GM12864 (cell line): ENCODE data around the gene RIMS4.

Experiments used
- DNase-seq: peaks from one replicate; pipeline ENCODE4 v3.0.0-alpha.2; 2011; ENCODE audit warnings: low read depth
- H3K4me3 ChIP-seq: 2 replicates; pipeline ENCODE4 v1.5.1; 2011; ENCODE audit warnings: mild to moderate bottlenecking, low read depth, low read length, control low read depth
- TF ChIP-seq, protein P1 (sequence below): IDR thresholded peaks from 2 replicates; pipeline ENCODE4 v1.5.1; 2011; ENCODE audit warnings: low read depth, mild to moderate bottlenecking, moderate library complexity, low read length, control low read depth, inconsistent platforms; ENCODE audit errors: missing control alignments

The RIMS4 gene

DNA sequence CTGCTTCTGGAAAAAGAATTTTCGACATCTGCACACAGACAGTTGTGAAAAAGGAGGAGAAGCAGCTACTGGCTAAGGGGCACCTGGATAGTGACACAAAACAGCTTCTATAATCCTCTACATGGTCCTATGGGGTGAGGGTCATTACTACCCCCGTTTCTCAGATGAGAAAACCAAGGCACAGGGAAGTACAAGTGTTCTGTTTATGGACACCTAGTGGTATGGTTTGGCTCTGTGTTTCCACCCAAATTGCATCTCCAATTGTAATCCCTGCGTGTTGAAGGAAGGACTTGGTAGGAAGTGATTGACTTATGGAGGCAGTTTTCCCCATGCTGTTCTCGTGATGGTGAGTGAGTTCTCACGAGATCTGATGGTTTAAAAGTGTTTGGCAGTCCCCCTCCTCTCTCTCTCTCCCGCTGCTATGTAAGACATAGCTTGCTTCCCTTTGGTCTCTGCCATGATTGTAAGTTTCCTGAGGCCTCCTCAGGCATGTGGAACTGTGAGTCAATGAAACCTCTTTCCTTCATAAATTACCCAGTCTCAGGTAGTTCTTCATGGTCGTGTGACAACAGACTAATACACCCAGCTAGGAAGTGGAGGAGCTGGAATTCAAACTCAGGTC lies 67.2 kb downstream of the RIMS4 start:
- H3K4me3 ChIP-seq, result no peak overlapping the region
- DNase-seq, result no peak
- TF ChIP-seq, protein P1, sequence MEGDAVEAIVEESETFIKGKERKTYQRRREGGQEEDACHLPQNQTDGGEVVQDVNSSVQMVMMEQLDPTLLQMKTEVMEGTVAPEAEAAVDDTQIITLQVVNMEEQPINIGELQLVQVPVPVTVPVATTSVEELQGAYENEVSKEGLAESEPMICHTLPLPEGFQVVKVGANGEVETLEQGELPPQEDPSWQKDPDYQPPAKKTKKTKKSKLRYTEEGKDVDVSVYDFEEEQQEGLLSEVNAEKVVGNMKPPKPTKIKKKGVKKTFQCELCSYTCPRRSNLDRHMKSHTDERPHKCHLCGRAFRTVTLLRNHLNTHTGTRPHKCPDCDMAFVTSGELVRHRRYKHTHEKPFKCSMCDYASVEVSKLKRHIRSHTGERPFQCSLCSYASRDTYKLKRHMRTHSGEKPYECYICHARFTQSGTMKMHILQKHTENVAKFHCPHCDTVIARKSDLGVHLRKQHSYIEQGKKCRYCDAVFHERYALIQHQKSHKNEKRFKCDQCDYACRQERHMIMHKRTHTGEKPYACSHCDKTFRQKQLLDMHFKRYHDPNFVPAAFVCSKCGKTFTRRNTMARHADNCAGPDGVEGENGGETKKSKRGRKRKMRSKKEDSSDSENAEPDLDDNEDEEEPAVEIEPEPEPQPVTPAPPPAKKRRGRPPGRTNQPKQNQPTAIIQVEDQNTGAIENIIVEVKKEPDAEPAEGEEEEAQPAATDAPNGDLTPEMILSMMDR, result no peak

DNA sequence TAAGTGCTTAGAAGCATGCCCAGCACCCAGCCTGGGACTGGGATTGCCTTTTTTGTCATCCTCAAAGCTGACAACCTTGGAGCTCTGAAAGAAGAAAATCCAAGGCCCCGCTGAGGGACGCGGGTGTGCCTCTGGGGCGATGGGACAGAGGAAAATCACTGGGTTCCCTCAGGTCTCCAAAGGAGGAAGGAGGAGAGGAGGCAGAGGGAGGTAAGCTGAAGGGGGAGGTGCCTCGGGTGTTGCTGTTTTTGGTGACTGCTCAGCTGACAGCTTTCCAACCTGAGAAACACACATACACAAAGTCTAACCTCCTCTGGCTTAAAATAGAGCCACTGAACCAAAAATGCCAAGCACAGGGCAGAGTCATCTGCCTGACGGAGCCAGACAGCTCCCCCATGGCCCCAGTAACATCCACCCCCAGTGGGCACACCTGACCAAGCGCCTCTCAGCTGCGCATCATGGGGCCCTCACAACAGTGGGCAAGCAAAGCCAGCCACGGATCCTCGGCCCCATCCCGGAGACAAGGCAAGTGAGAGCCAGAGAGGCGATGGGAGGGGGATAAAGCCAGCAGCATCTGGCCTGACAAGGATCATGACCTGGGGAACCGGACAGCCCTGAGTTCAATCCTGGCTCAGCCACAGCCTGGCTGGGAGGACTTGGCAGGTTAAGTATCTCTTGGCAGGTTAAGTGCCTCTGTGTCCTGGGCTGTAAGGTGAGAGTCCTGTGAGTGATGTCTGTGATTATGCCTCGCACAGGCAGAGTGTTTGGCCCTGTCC lies 67.9 kb downstream of the RIMS4 start:
- DNase-seq, result no peak
- TF ChIP-seq, protein P1, result no peak
- H3K4me3 ChIP-seq, result no peak overlapping the region

DNA sequence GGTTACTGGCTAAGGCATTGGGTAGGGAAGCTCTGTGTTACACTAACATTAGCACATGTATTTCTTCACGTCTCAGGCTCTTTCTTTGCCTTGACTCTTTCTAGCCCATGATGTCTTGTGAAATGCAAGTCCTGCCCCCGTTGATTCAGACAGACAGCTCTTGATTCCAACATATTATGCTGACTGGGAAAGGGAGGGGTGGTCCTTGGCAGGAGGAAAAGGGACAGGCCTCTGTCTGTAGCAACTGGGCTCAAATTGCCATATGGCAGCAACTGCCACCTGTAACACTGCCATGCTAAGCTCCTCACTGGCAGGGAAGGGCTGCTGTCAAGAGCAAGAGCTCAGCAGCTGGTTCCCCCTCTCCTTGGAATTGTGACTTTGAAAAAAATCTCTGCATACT lies 70.4 kb downstream of the RIMS4 start:
- H3K4me3 ChIP-seq, result no peak overlapping the region
- TF ChIP-seq, protein P1, result no peak

DNA sequence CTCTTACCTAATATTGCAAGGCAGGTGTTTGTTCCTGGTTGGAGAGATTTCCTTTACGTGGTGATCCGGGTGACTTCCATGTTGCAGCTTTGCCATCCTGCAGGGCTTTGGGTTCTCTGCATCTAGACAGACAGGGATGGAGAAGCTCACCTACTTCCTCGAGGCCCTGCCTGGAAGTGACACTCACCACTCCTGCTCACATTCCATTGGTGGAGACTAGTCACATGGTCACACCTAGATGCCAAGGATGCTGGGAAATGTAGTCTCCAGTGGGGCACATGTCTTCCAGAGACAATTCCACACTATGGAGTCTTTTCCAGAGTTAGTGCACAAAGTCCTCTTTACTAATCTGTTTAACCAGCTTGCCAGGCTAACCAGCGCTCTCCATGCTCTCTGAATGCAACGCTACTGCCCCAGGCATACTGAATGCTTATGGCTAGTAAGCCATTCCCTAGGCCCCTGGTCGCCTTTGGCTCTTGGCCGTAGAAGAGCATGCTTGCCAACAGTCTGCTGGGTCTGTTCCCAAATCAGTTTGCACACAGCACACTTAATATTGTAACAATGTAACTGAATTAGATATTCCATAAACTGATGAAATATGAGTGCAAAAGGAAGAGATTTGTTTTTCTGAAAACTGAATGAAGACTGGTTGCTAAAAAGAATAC lies 71.4 kb downstream of the RIMS4 start:
- no peak overlapping the region for H3K4me3 ChIP-seq
- TF ChIP-seq, protein P1, result no peak
- peak; percentile 46 for DNase-seq

More for the DNA sequence above, 70.4 kb downstream of the RIMS4 start:
- DNase-seq, result no peak

DNA sequence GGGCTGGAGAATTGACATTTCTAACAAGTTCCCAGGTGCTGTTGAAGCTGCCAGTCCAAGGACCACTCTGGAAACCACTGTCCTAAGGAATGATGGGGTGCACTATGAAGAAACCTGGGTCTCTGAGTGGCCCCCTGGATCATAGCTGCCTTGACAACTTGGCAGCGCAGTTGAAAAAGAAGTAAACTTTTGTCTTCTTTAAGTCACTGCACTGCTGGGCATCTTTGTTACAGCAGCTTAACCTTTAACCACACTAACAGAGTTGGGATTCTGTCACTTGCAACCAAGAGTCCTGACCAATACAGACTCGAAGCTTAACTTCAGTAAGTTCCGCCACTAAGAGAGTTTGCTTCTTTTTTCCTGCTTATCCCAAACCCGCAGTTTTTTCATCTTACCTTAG lies 73.2 kb downstream of the RIMS4 start:
- no peak for DNase-seq
- TF ChIP-seq, protein P1, result no peak
- H3K4me3 ChIP-seq, result no peak overlapping the region

DNA sequence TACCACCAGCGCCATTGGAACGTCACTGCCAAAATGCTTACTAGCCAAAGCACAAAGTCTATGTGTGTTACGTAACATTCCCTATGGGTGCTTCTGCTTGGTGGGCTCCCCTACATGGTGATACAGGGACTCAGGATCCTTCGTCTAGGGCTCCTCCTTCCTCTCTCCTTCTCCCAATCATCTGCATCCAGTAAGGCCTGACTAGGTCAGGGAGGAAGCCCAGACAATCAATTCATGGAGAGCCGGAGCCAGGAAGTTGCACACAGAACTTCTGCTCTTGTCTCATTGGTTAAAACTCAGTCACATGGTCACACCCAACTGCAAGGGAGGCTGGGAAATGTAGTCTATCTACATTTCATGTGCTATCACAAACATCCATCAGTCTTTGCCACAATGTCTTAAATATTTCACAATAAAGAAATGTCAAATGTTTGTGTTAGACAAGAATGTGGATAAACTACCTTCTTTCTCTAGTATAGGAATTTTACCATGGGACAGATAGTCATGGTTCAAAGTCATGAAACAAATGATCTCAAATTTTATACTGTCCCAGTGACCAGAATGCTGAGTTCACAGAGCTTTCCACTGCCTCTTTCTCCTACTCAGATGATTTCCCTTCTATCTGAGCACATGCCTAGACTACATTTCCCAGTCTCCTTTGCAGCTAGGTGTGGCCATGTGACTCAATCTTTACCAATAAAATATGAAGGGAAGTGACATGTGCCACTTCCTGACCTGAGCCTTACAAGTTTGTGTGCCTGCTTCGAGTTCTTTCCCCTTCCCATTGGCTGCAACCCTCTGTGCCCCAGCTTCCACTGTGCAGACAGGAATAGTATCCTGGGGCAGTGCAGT lies 74.0 kb downstream of the RIMS4 start:
- peak; percentile 29 for DNase-seq
- H3K4me3 ChIP-seq, result no peak overlapping the region
- TF ChIP-seq, protein P1, result no peak
